ENCODE measurements around the gene SH3PXD2A. TPM values are rescaled to one million over a fixed set of nuclear protein-coding genes. Genes with fewer than 3 reads are reported as not detected.

Gene SH3PXD2A
- total RNA-seq, 1 experiment from 2014 or later, result 4.5 TPM

DNA sequence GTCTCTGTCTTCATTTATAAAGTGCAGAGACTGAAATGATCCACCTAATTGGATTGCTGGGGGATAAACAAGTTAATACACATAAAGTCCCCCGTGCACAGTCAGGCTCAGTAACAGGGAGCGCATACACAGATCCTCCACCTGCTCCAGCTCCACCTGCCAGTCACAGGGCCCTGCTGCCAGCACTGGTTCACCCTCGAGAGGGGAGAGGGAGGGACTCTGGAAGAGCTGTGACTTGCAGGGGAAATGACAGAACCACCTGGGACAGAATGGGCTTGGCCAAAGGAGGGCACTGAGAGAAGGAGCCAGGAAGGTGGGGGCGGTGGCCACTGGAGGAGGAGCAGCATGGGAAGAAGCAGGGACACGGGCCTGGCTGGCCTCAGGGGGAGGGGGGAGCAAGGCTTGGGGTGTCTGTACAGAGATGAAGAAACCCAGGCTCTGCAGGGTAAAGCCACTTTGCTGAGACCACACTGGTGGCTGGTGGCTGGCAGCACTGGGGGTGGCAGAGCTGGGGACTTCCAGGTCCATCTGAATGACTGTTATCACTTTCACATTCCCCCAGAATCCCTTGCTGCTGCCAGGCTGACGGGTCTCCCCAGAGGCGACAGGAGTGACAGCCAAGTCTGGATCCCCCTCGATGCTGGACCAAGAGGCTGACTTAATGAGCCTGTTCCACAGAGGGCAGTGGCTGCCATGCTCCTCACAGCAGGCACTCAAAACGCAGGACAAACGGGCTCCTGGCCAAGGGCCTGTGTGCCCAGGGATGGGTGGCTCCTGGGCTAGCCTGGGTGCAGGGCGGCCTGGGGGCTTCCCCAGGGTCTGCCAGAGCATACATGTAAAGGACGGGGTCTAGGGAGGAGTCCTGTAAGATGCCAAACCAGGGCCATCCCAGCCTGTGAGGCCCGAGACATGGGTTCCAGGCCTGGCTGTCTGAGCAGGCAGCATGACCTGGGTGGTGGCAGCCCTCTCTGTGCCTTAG lies 151.1 kb downstream of the SH3PXD2A start:
- no peak overlapping the region for H2BK5ac ChIP-seq (ENCODE audit: insufficient read length, low read length)
- H4K20me1 ChIP-seq (ENCODE audit: control insufficient read depth, insufficient read depth, insufficient read length), result no peaks in the 10 kb centered on the region
- no peaks in the 10 kb centered on the region for H3K23me2 ChIP-seq (ENCODE audit: insufficient read length, low read depth, low read length, poor library complexity, severe bottlenecking)
- no peak overlapping the region for H4K5ac ChIP-seq (ENCODE audit: insufficient read length, low read depth, low read length)
- no peak overlapping the region for H3K23ac ChIP-seq (ENCODE audit: insufficient read length, low read depth, low read length)
- H3K27ac ChIP-seq (ENCODE audit: insufficient read length, low read depth, low read length), result no peak overlapping the region
- H2BK120ac ChIP-seq (ENCODE audit: low read depth, low read length, poor library complexity, severe bottlenecking), result no peak overlapping the region
- no peak overlapping the region for H3K14ac ChIP-seq (ENCODE audit: insufficient read depth, low read length)
- no peaks in the 10 kb centered on the region for H3K79me1 ChIP-seq (ENCODE audit: insufficient read depth, low read depth, low read length, poor library complexity, severe bottlenecking)
- H4K91ac ChIP-seq (ENCODE audit: insufficient read length, low read depth, low read length), result no peak overlapping the region
- H3K4me3 Mint-ChIP-seq, result no peak overlapping the region
- H2AK5ac ChIP-seq (ENCODE audit: insufficient read length, low read length), result no peak overlapping the region
- no peak overlapping the region for H2BK20ac ChIP-seq (ENCODE audit: low read depth, low read length, poor library complexity, severe bottlenecking)
- no peak overlapping the region for H3K4me2 ChIP-seq (ENCODE audit: insufficient read depth, insufficient read length, low read length)
- H3K27me3 Mint-ChIP-seq (ENCODE audit: low read depth), result no peaks in the 10 kb centered on the region
- DNase-seq, result no peak
- no peaks in the 10 kb centered on the region for H3K79me2 ChIP-seq (ENCODE audit: insufficient read depth, low read length)
- H3K27ac Mint-ChIP-seq, result no peak overlapping the region
- H3K9me3 Mint-ChIP-seq, result no peaks in the 10 kb centered on the region
- no peak overlapping the region for H4K8ac ChIP-seq (replicated peaks; ENCODE audit: insufficient read length, low read depth, low read length)
- H3K36me3 Mint-ChIP-seq (ENCODE audit: insufficient read depth in 1 of 3, low read depth in 3 of 3), result no peaks in the 10 kb centered on the region
- no peak overlapping the region for H3K9ac ChIP-seq (ENCODE audit: extremely low read depth, insufficient read length, low read length)
- peaks cover 2% of the 10 kb centered on the region in 2 experiments; a peak in 2 of 4 replicates for H3K4me1 Mint-ChIP-seq
- H3K9me3 ChIP-seq (ENCODE audit: control insufficient read depth, low read depth, low read length), result no peaks in the 10 kb centered on the region
- H2BK15ac ChIP-seq (ENCODE audit: low read depth, low read length), result no peak overlapping the region
- no peaks in the 10 kb centered on the region for H3K4me1 ChIP-seq (ENCODE audit: insufficient read depth, low read length)
- no peak overlapping the region for H3K56ac ChIP-seq (ENCODE audit: insufficient read length, low read depth, low read length)
- TF ChIP-seq, protein P1, sequence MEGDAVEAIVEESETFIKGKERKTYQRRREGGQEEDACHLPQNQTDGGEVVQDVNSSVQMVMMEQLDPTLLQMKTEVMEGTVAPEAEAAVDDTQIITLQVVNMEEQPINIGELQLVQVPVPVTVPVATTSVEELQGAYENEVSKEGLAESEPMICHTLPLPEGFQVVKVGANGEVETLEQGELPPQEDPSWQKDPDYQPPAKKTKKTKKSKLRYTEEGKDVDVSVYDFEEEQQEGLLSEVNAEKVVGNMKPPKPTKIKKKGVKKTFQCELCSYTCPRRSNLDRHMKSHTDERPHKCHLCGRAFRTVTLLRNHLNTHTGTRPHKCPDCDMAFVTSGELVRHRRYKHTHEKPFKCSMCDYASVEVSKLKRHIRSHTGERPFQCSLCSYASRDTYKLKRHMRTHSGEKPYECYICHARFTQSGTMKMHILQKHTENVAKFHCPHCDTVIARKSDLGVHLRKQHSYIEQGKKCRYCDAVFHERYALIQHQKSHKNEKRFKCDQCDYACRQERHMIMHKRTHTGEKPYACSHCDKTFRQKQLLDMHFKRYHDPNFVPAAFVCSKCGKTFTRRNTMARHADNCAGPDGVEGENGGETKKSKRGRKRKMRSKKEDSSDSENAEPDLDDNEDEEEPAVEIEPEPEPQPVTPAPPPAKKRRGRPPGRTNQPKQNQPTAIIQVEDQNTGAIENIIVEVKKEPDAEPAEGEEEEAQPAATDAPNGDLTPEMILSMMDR (conservative IDR thresholded peaks at IDR 0.05), result no peak
- no peak overlapping the region for H2AFZ ChIP-seq (ENCODE audit: low read length)
- H3K4ac ChIP-seq (ENCODE audit: low read depth, low read length), result no peak overlapping the region
- WGBS (ENCODE audit: extremely low coverage, insufficient read length, low lambda C conversion rate), result no CpG with 5 or more reads among the region's 13 CpGs
- no peaks in the 10 kb centered on the region for H3K27me3 ChIP-seq (ENCODE audit: insufficient read depth, low read length)
- H3K18ac ChIP-seq (ENCODE audit: insufficient read length, low read depth, low read length), result no peak overlapping the region
- no peak overlapping the region for H2BK12ac ChIP-seq (ENCODE audit: insufficient read length, low read depth, low read length)
- no peak overlapping the region for H3T11ph ChIP-seq (ENCODE audit: low read length)

Measured in H9 (cell line).